Activated T-cell treated with anti-CD3 and anti-CD28 coated beads, Interleukin-2, amount 50 U/mL, for 4 hours (primary cell): ENCODE data around the gene THBD. TPM values are rescaled to one million over a fixed set of nuclear protein-coding genes. Genes with fewer than 3 reads are reported as not detected.

Experiments
- ATAC-seq, 2 donors: fragments of 200-7000 bp; cut with Tn5 transposase; one replicate each; pipeline ENCODE4 v1.10.0; 2021
- DNase-seq: peaks from one replicate; pipeline ENCODE4 v3.0.0-alpha.2; 2020
- H3K27me3 Mint-ChIP-seq: one replicate; pipeline ENCODE4 v1.8.0; 2021; ENCODE audit warnings: low read depth, mixed read lengths
- H3K36me3 Mint-ChIP-seq: one replicate; pipeline ENCODE4 v1.8.0; 2022; ENCODE audit warnings: mixed read lengths; ENCODE audit not compliant: insufficient read depth
- H3K4me1 Mint-ChIP-seq: one replicate; pipeline ENCODE4 v1.8.0; 2021; ENCODE audit warnings: low read depth, mixed read lengths
- H3K4me3 Mint-ChIP-seq: one replicate; pipeline ENCODE4 v1.8.0; 2021; ENCODE audit warnings: mild to moderate bottlenecking, moderate library complexity, mixed read lengths
- H3K9me3 Mint-ChIP-seq: one replicate; pipeline ENCODE4 v1.8.0; 2021; ENCODE audit warnings: mixed read lengths
- total RNA-seq, 3 donors: library from RNA; stranded (reverse); gene quantifications; one replicate each; pipeline ENCODE4 v1.2.1, GENCODE V29; 2021

Gene THBD
- under 1 TPM in 2 of 3 donors, not detected in 1; 0.05 to 0.08 TPM for total RNA-seq

GRCh38 chr20:23049201-23050075 lies at the start of gene THBD:
Gene THBD (minus strand): TSS chr20:23049672. CDS start chr20:23049504, 168 bp downstream.
- Mint-ChIP-seq H3K9me3 (no peaks in the 10 kb centered on the region), H3K4me3 (no peak within 1 kb of the TSS), H3K27me3 (peaks cover 58% of the 10 kb centered on the region), H3K36me3 (no peaks in the 10 kb centered on the region), H3K4me1 (no peaks in the 10 kb centered on the region)
- ATAC-seq (peak in 1 of 2 donors; percentile 20), DNase-seq (no peak)

GRCh38 chr20:23097636-23098580 lies 48.4 kb upstream of the THBD start:
- DNase-seq (no peak), ATAC-seq (no peak)
- Mint-ChIP-seq H3K27me3 (peaks cover 2% of the 10 kb centered on the region), H3K9me3 (no peaks in the 10 kb centered on the region), H3K4me3 (no peak overlapping the region), H3K4me1 (no peaks in the 10 kb centered on the region), H3K36me3 (no peaks in the 10 kb centered on the region)

- no peaks in the 10 kb centered on the region for H3K36me3 Mint-ChIP-seq
- H3K4me1 Mint-ChIP-seq, result no peaks in the 10 kb centered on the region
- peaks cover 2% of the 10 kb centered on the region for H3K27me3 Mint-ChIP-seq
- no peak overlapping the region for H3K4me3 Mint-ChIP-seq
- ATAC-seq (no peak), DNase-seq (no peak)
- H3K9me3 Mint-ChIP-seq, result no peaks in the 10 kb centered on the region
Observed at GRCh38 chr20:23096986-23097520, 47.6 kb upstream of the THBD start.

- Mint-ChIP-seq H3K9me3 (no peaks in the 10 kb centered on the region), H3K4me1 (no peaks in the 10 kb centered on the region), H3K4me3 (no peak overlapping the region), H3K36me3 (no peaks in the 10 kb centered on the region), H3K27me3 (peaks cover 2% of the 10 kb centered on the region)
- DNase-seq, result no peak
- ATAC-seq, result no peak
Observed at GRCh38 chr20:23096097-23096496, 46.6 kb upstream of the THBD start.

GRCh38 chr20:23095499-23095898 lies 46.0 kb upstream of the THBD start:
- Mint-ChIP-seq H3K4me1 (no peaks in the 10 kb centered on the region), H3K4me3 (no peak overlapping the region), H3K36me3 (no peaks in the 10 kb centered on the region), H3K9me3 (no peaks in the 10 kb centered on the region), H3K27me3 (peaks cover 2% of the 10 kb centered on the region)
- ATAC-seq (no peak), DNase-seq (no peak)

- ATAC-seq (no peak), DNase-seq (no peak)
- Mint-ChIP-seq H3K4me3 (no peak overlapping the region), H3K27me3 (peaks cover 2% of the 10 kb centered on the region), H3K9me3 (no peaks in the 10 kb centered on the region), H3K36me3 (no peaks in the 10 kb centered on the region), H3K4me1 (no peaks in the 10 kb centered on the region)
Observed at GRCh38 chr20:23094927-23095326, 45.5 kb upstream of the THBD start.

- Mint-ChIP-seq H3K36me3 (no peaks in the 10 kb centered on the region), H3K27me3 (peaks cover 2% of the 10 kb centered on the region), H3K4me3 (no peak overlapping the region), H3K9me3 (no peaks in the 10 kb centered on the region), H3K4me1 (no peaks in the 10 kb centered on the region)
- no peak for ATAC-seq
- no peak for DNase-seq
Observed at GRCh38 chr20:23094213-23094896, 44.9 kb upstream of the THBD start.

- no peaks in the 10 kb centered on the region for H3K9me3 Mint-ChIP-seq
- no peaks in the 10 kb centered on the region for H3K4me1 Mint-ChIP-seq
- no peaks in the 10 kb centered on the region for H3K36me3 Mint-ChIP-seq
- peaks cover 2% of the 10 kb centered on the region for H3K27me3 Mint-ChIP-seq
- DNase-seq, result no peak
- H3K4me3 Mint-ChIP-seq, result no peak overlapping the region
- no peak for ATAC-seq
Observed at GRCh38 chr20:23093613-23094012, 44.1 kb upstream of the THBD start.

- DNase-seq (no peak), ATAC-seq (no peak)
- Mint-ChIP-seq H3K9me3 (no peaks in the 10 kb centered on the region), H3K36me3 (no peaks in the 10 kb centered on the region), H3K4me3 (no peak overlapping the region), H3K27me3 (peaks cover 2% of the 10 kb centered on the region), H3K4me1 (no peaks in the 10 kb centered on the region)
Observed at GRCh38 chr20:23092861-23093495, 43.5 kb upstream of the THBD start.

- H3K9me3 Mint-ChIP-seq, result no peaks in the 10 kb centered on the region
- no peak overlapping the region for H3K4me3 Mint-ChIP-seq
- DNase-seq (no peak), ATAC-seq (no peak)
- no peaks in the 10 kb centered on the region for H3K36me3 Mint-ChIP-seq
- H3K27me3 Mint-ChIP-seq, result peaks cover 4% of the 10 kb centered on the region
- peaks cover 2% of the 10 kb centered on the region for H3K4me1 Mint-ChIP-seq
Observed at GRCh38 chr20:23092384-23092756, 42.9 kb upstream of the THBD start.

- Mint-ChIP-seq H3K27me3 (peaks cover 4% of the 10 kb centered on the region), H3K9me3 (no peaks in the 10 kb centered on the region), H3K36me3 (no peaks in the 10 kb centered on the region), H3K4me1 (peaks cover 3% of the 10 kb centered on the region), H3K4me3 (no peak overlapping the region)
- no peak for DNase-seq
- no peak for ATAC-seq
Observed at GRCh38 chr20:23091721-23092383, 42.4 kb upstream of the THBD start.

GRCh38 chr20:23090878-23091277 lies 41.4 kb upstream of the THBD start:
- no peak for ATAC-seq
- H3K4me3 Mint-ChIP-seq, result no peak overlapping the region
- peaks cover 4% of the 10 kb centered on the region for H3K27me3 Mint-ChIP-seq
- peaks cover 9% of the 10 kb centered on the region for H3K4me1 Mint-ChIP-seq
- no peaks in the 10 kb centered on the region for H3K9me3 Mint-ChIP-seq
- no peak for DNase-seq
- H3K36me3 Mint-ChIP-seq, result no peaks in the 10 kb centered on the region

GRCh38 chr20:23090147-23090546 lies 40.7 kb upstream of the THBD start:
- Mint-ChIP-seq H3K9me3 (no peaks in the 10 kb centered on the region), H3K4me3 (no peak overlapping the region), H3K4me1 (peaks cover 9% of the 10 kb centered on the region), H3K27me3 (peaks cover 4% of the 10 kb centered on the region), H3K36me3 (no peaks in the 10 kb centered on the region)
- no peak for ATAC-seq
- DNase-seq, result no peak
